Endothelial cell of umbilical vein (primary cell): ENCODE data around the gene AQP12A. TPM values are rescaled to one million over a fixed set of nuclear protein-coding genes. Genes with fewer than 3 reads are reported as not detected.

Experiments used
- BruUV-seq: library from RNA; stranded (reverse); fragments of 400-500 nt; replicated peaks from 2 replicates; lab custom pipeline; 2021; lab: Mats Ljungman, UMichigan
- CTCF ChIA-PET: fragments of 300-600, 350-600 bp; sonication (Branson Sonifier 250); formaldehyde crosslinking; loops from one replicate; lab custom pipeline; 2021; ENCODE audit warnings: antibody characterized with exemption, inconsistent platforms; lab: Charles Lee
- POLR2A ChIA-PET: fragments of 300-600, 350-600 bp; sonication (Branson Sonifier 250); formaldehyde crosslinking; loops from one replicate; lab custom pipeline; 2021; ENCODE audit warnings: antibody characterized with exemption, inconsistent platforms; lab: Charles Lee
- DNase-seq: peaks from one replicate; pipeline ENCODE4 v3.0.0-alpha.2; 2011; ENCODE audit warnings: low read depth, low spot score
- FAIRE-seq: peaks from 2 replicates; lab custom pipeline; 2011; peaks lifted over from hg19 to GRCh38; lab: Jason Lieb, UNC
- H2AFZ ChIP-seq: 2 replicates; pipeline ENCODE4 v1.6.0; 2012; ENCODE audit warnings: low read depth, low read length, control low read depth, inconsistent platforms
- H3K27ac ChIP-seq: 2 replicates; pipeline ENCODE4 v1.5.1; 2011; ENCODE audit warnings: low read depth, mild to moderate bottlenecking, control low read depth, low read length, moderate library complexity; ENCODE audit not compliant: insufficient read depth
- H3K27me3 ChIP-seq, 2 experiments: 2 replicates each; pipeline versions ENCODE4 v1.6.0 to v1.6.1; 2011; ENCODE audit warnings: low read length in 2 of 2, mixed read lengths in 1 of 2; ENCODE audit not compliant: control insufficient read depth in 2 of 2, insufficient read depth in 2 of 2
- H3K36me3 ChIP-seq, 2 experiments: 2 replicates in 1 of 2; 3 replicates in 1 of 2; pipeline ENCODE4 v1.5.1; 2011; ENCODE audit warnings: low read length in 2 of 2, mild to moderate bottlenecking in 1 of 2, moderate library complexity in 1 of 2; ENCODE audit not compliant: control insufficient read depth in 2 of 2, insufficient read depth in 2 of 2; ENCODE audit errors: extremely low read depth in 1 of 2
- H3K4me1 ChIP-seq: 3 replicates; pipeline ENCODE4 v1.5.1; 2011; ENCODE audit warnings: mild to moderate bottlenecking, low read length; ENCODE audit not compliant: control insufficient read depth, insufficient read depth; ENCODE audit errors: extremely low read depth
- H3K4me2 ChIP-seq: 2 replicates; pipeline ENCODE4 v1.6.1; 2011; ENCODE audit warnings: low read length, control low read depth, mixed read lengths; ENCODE audit not compliant: insufficient read depth
- H3K4me3 ChIP-seq, 3 experiments: fragments of 200-600 bp in 1 of 3; sonication (generic), shearing (Covaris generic) in 1 of 3; replicated peaks in 1 of 3; 2 replicates each; pipeline ENCODE4 v1.5.1; 2011 to 2016; ENCODE audit warnings: control low read depth in 3 of 3, low read length in 3 of 3, mild to moderate bottlenecking in 2 of 3, inconsistent platforms in 1 of 3, low read depth in 1 of 3, moderate library complexity in 1 of 3; ENCODE audit not compliant: insufficient read depth in 1 of 3
- H3K79me2 ChIP-seq: 2 replicates; pipeline ENCODE4 v1.6.0; 2012; ENCODE audit warnings: low read length, inconsistent platforms; ENCODE audit not compliant: control insufficient read depth, insufficient read depth
- H3K9ac ChIP-seq: replicated peaks from 2 replicates; pipeline ENCODE3; 2011; ENCODE audit warnings: low read length, control low read depth; ENCODE audit not compliant: insufficient read depth; ENCODE audit errors: extremely low read depth
- H3K9me1 ChIP-seq: replicated peaks from 3 replicates; pipeline ENCODE4 v1.6.0; 2011; ENCODE audit warnings: mild to moderate bottlenecking, low read length; ENCODE audit not compliant: control insufficient read depth, insufficient read depth; ENCODE audit errors: extremely low read depth
- H3K9me3 ChIP-seq: replicated peaks from 2 replicates; pipeline ENCODE4 v1.5.1; 2012; ENCODE audit warnings: low read length, inconsistent platforms; ENCODE audit not compliant: control insufficient read depth, insufficient read depth
- H4K20me1 ChIP-seq: replicated peaks from 2 replicates; pipeline ENCODE3; 2011; ENCODE audit warnings: mild to moderate bottlenecking, low read length; ENCODE audit not compliant: control insufficient read depth, insufficient read depth; ENCODE audit errors: extremely low read depth
- EZH2 ChIP-seq: IDR thresholded peaks from 2 replicates; pipeline ENCODE4 v1.6.1; 2012; ENCODE audit warnings: borderline replicate concordance, low read depth, mild to moderate bottlenecking, moderate library complexity, low read length, inconsistent platforms; ENCODE audit not compliant: severe bottlenecking
- FOS ChIP-seq: IDR thresholded peaks from 2 replicates; pipeline ENCODE4 v1.6.1; 2011; ENCODE audit warnings: mild to moderate bottlenecking, low read length, moderate library complexity, borderline replicate concordance; ENCODE audit not compliant: insufficient read depth
- MYC ChIP-seq: IDR thresholded peaks from one replicate; pipeline ENCODE4 v1.6.1; 2011; ENCODE audit warnings: mild to moderate bottlenecking, low read depth, low read length
- POLR2A ChIP-seq: IDR thresholded peaks from 2 replicates; pipeline ENCODE4 v1.6.1; 2012; ENCODE audit warnings: low read depth, mild to moderate bottlenecking, control low read depth, low read length
- POLR2AphosphoS5 ChIP-seq: IDR thresholded peaks from 2 replicates; pipeline ENCODE4 v1.6.1; 2012; ENCODE audit warnings: low read depth, mild to moderate bottlenecking, control low read depth, low read length, moderate library complexity; ENCODE audit not compliant: insufficient read depth
- dilution Hi-C: fragments of 300-500 bp; cut with MboI; formaldehyde crosslinking; loops from one replicate; pipeline ENCODE4 v1.15.0; 2019; ENCODE audit warnings: low sequenced_read_pairs; ENCODE audit not compliant: extremely low pct_ligation_motif_present
- intact Hi-C: fragments of 100-400 bp; cut with micrococcal nuclease; formaldehyde crosslinking; loops from one replicate; pipeline ENCODE4 v1.10.0; 2022
- polyA plus RNA-seq, 4 experiments: library from polyadenylated mRNA; depleted of rRNA in 3 of 4; stranded (reverse) in 3 of 4; unstranded in 1 of 4; fragments of >200 nt; gene quantifications; 2 replicates each; pipeline versions ENCODE4 v1.2.1 to v1.2.3, GENCODE V29; 2011 to 2012; ENCODE audit warnings: missing spikeins in 1 of 4
- total RNA-seq: library from RNA; stranded (reverse); gene quantifications from 2 replicates; pipeline ENCODE4 v1.2.3, GENCODE V29; 2021
- TF ChIP-seq, protein P1 (sequence below), 2 donors: IDR thresholded peaks; 1 replicate in 1 of 2; 2 replicates in 1 of 2; pipeline ENCODE4 v1.5.1; 2011; ENCODE audit warnings: low read length in 2 of 2, mild to moderate bottlenecking in 2 of 2, moderate library complexity in 2 of 2, control low read depth in 1 of 2, inconsistent platforms in 1 of 2, low read depth in 1 of 2; ENCODE audit not compliant: insufficient read depth in 1 of 2; ENCODE audit errors: extremely low read depth in 1 of 2
- TF ChIP-seq, protein P2 (sequence below): IDR thresholded peaks from 2 replicates; pipeline ENCODE4 v1.6.1; 2011; ENCODE audit not compliant: insufficient read depth, insufficient read length

Gene AQP12A
- total and polyA plus RNA-seq, 2 donors (not counting 3 experiments of a cell fraction or from before 2014, with no cell fraction given), result not detected

DNA sequence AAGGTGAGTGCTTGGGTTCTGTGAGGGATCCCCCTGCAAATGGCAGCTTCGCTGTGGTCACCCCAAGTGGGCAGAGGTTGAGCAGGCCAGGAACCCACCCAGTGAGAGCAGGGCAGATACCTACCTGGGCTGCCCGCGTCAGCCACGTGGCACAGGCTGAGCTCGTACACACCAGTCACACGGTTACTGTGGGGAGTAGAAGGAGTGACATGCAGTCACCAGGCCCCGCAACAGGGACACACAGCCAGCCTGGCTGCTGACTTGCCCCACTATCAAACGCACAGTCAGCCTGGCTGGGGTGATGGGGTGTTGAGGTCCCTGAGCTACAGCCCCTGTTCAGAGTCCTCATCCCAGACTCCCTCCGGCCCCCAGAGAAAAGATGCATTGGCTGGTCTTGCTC lies 32.2 kb downstream of the AQP12A start:
- Histone ChIP-seq H3K9me1 (no peaks in the 10 kb centered on the region), H4K20me1 (no peaks in the 10 kb centered on the region), H2AFZ (no peak overlapping the region), H3K9ac (no peak overlapping the region), H3K4me3 (no peak overlapping the region), H3K36me3 (no peaks in the 10 kb centered on the region), H3K4me2 (no peak overlapping the region), H3K27me3 (no peaks in the 10 kb centered on the region), H3K4me1 (no peaks in the 10 kb centered on the region), H3K79me2 (no peaks in the 10 kb centered on the region), H3K27ac (no peak overlapping the region), H3K9me3 (no peaks in the 10 kb centered on the region)
- no TSS peak for BruUV-seq
- intact Hi-C loops (no loop called here), dilution Hi-C loops (no loop called here)
- FAIRE-seq (no peak), DNase-seq (no peak)
- TF ChIP-seq MYC (no peak), POLR2AphosphoS5 (no peak), FOS (no peak), EZH2 (no peak), POLR2A (no peak)
- TF ChIP-seq, protein P1, sequence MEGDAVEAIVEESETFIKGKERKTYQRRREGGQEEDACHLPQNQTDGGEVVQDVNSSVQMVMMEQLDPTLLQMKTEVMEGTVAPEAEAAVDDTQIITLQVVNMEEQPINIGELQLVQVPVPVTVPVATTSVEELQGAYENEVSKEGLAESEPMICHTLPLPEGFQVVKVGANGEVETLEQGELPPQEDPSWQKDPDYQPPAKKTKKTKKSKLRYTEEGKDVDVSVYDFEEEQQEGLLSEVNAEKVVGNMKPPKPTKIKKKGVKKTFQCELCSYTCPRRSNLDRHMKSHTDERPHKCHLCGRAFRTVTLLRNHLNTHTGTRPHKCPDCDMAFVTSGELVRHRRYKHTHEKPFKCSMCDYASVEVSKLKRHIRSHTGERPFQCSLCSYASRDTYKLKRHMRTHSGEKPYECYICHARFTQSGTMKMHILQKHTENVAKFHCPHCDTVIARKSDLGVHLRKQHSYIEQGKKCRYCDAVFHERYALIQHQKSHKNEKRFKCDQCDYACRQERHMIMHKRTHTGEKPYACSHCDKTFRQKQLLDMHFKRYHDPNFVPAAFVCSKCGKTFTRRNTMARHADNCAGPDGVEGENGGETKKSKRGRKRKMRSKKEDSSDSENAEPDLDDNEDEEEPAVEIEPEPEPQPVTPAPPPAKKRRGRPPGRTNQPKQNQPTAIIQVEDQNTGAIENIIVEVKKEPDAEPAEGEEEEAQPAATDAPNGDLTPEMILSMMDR (IDR thresholded peaks at IDR 0.05; ENCODE audit: extremely low read depth in 1 of 2, insufficient read depth in 1 of 2, low read depth in 1 of 2, low read length in 2 of 2), result no peak
- TF ChIP-seq, protein P2, sequence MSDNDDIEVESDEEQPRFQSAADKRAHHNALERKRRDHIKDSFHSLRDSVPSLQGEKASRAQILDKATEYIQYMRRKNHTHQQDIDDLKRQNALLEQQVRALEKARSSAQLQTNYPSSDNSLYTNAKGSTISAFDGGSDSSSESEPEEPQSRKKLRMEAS, result no peak
- POLR2A ChIA-PET, result no interaction called here
- CTCF ChIA-PET, result no interaction called here
